ENCODE measurements around the gene KNCN. TPM values are rescaled to one million over a fixed set of nuclear protein-coding genes. Genes with fewer than 3 reads are reported as not detected.

Gene KNCN
- total RNA-seq, 1 donor from 2014 or later, result not detected

DNA sequence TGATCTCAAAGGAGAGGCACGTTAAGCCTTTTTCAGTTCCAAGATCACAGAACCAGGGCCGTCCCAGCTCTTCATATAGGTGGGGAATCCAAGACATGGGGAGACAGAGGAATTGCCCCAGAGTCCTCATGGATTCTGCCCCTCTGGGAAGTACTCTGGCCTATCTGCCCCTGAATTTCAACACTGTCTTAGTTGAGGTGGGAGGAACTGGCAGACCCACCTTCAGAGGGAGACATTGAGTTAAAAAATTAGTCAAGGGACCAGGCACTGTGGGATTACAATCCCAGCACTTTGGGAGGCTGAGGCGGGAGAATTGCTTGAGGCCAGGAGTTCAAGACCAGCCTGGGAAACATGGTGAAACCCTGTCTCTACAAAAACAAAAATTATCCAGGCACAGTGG, 2.1 kb upstream of the KNCN start:
- peaks cover 14% of the 10 kb centered on the region for H3K4me1 Mint-ChIP-seq (ENCODE audit: unreplicated experiment)
- no peak for DNase-seq (ENCODE audit: extremely low spot score, unreplicated experiment)
- no peak overlapping the region for H3K4me3 Mint-ChIP-seq
- H3K9me3 Mint-ChIP-seq, result no peaks in the 10 kb centered on the region
- peaks cover 15% of the 10 kb centered on the region for H3K27me3 Mint-ChIP-seq
- H3K27ac Mint-ChIP-seq, result no peak overlapping the region
- H3K36me3 Mint-ChIP-seq, result no peaks in the 10 kb centered on the region
- TF ChIP-seq, protein P1, sequence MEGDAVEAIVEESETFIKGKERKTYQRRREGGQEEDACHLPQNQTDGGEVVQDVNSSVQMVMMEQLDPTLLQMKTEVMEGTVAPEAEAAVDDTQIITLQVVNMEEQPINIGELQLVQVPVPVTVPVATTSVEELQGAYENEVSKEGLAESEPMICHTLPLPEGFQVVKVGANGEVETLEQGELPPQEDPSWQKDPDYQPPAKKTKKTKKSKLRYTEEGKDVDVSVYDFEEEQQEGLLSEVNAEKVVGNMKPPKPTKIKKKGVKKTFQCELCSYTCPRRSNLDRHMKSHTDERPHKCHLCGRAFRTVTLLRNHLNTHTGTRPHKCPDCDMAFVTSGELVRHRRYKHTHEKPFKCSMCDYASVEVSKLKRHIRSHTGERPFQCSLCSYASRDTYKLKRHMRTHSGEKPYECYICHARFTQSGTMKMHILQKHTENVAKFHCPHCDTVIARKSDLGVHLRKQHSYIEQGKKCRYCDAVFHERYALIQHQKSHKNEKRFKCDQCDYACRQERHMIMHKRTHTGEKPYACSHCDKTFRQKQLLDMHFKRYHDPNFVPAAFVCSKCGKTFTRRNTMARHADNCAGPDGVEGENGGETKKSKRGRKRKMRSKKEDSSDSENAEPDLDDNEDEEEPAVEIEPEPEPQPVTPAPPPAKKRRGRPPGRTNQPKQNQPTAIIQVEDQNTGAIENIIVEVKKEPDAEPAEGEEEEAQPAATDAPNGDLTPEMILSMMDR (conservative IDR thresholded peaks at IDR 0.05), result no peak

DNA sequence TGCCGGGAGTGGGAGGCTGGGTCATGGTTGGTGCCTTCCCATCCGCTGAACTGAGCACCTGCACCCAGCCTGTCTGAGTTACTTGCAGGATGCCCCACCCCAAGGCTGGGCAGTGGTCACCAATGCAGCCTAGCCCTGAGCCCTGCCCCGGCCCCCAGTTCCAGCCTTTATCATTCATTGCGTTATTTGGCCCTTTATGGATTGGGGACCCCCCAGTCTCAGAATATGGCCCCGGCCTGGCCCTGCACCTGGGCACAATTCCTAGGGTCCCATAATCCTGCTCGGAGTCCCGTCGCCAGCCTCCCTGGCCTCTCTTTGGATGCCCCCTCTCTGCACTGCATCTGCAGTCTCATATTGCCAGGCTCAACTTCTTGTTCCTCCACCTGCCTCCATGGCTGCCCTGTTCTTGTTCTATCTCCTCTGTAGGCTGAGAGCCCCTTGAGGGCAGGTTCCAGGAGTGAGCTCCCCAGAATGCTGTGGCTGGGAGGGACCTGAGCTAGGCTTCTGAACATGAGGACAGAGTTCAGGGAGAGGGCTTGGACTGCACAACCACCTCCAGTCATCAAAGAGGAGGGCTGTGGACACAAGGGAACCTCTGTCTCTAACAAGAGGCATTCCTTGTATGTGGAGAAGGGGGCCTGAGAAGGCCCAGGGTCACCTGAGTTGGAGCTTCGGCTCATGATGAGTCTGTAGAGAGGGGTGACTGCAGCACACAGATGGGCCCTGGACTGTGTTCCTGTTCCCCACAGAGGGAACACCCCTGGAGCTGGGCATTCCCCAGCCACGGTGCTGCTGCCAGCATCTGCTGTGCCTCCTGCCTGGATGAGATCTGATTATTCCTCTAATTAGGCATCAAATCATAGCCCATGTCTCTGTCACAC, 1.1 kb upstream of the KNCN start:
- peak overlapping the region; percentile 56 for H3K27ac Mint-ChIP-seq

DNA sequence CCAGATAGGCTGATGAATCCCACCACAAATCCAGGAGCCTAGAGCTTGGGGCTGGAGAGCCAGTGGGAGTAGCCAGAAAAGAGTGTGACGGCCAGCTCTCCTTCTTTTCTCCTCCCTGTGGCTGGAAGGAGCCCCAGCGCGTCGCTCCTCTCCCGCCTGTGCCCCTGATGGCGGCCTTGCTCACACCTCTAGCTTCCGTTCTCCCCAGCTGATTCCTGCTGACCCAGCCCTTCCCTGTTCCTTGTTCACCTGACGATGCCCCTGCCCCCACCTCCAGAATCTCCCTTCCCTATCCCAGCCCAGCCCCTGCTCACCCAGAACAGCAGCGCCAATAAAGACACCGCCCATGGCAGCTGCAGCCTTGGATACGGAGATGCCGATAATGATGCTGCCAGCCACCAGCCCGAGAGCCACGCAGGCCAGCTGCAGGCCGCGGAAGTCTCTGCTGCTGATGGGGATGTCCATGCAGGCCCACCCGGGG, 656 bp downstream of the KNCN start:
- no peak overlapping the region for H3K27ac Mint-ChIP-seq
- no peaks in the 10 kb centered on the region for H3K9me3 Mint-ChIP-seq
- H3K4me1 Mint-ChIP-seq (ENCODE audit: unreplicated experiment), result peaks cover 8% of the 10 kb centered on the region
- no peak overlapping the region for H3K4me3 Mint-ChIP-seq
- TF ChIP-seq, protein P1 (conservative IDR thresholded peaks at IDR 0.05), result no peak
- DNase-seq (ENCODE audit: extremely low spot score, unreplicated experiment), result no peak
- H3K36me3 Mint-ChIP-seq, result no peaks in the 10 kb centered on the region
- peaks cover 35% of the 10 kb centered on the region for H3K27me3 Mint-ChIP-seq

More for the DNA sequence above, 1.1 kb upstream of the KNCN start:
- Mint-ChIP-seq H3K36me3 (no peaks in the 10 kb centered on the region), H3K27me3 (peaks cover 20% of the 10 kb centered on the region), H3K4me3 (no peak overlapping the region), H3K4me1 (ENCODE audit: unreplicated experiment) (peaks cover 9% of the 10 kb centered on the region), H3K9me3 (no peaks in the 10 kb centered on the region)
- no peak for DNase-seq (ENCODE audit: extremely low spot score, unreplicated experiment)
- TF ChIP-seq, protein P1 (conservative IDR thresholded peaks at IDR 0.05), result no peak

DNA sequence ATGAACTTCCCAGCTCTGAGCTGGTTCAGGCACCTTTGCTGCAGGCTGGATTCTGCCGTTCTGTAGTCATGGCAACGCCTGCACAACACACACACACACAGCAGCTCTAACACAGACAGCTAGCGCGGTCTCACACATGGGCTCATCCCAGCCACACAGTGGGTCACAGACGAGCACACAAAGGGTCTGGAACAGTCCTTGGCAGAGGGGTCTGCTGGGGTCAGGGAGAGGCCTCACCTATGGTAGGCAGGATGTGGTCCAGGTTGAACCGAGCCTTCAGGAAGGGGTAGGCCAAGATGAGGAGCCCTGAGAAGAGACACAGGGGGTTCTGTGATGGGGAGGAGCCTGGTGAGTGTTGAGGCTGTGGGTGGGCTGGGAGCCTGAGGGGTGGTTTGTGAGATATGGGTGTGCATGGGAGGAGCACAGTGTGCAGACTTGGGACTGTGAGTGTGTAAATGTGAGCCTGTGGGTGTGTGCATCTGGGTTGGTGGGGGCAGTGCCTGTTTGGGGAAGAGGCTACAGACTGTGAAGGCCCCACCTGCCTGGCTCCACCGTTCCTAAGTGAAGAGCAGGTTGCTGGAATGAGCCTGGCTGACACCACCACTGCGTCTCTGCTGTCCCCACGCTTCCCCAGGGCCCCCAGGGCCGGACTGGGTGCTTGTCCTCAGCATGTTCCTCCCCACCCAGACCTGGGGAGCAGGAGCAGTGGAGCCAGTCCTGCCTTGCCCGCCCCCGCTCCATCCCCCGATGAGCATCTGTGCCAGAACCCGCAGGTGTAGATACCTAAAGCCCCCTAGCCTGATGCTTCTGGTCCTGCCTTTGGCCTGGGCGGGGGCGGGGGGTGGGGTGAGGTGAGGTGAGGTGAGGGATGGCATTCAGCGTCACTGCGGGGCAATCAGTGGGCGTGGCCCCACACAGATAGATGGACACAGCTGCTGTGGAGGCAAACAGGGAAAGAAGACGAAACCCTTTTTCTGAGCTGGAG, 1.5 kb downstream of the KNCN start:
- Mint-ChIP-seq H3K27me3 (peaks cover 43% of the 10 kb centered on the region), H3K4me1 (ENCODE audit: unreplicated experiment) (peaks cover 8% of the 10 kb centered on the region), H3K9me3 (no peaks in the 10 kb centered on the region), H3K4me3 (peak overlapping the region; percentile 39), H3K27ac (peak overlapping the region; percentile 80), H3K36me3 (no peaks in the 10 kb centered on the region)
- DNase-seq (ENCODE audit: extremely low spot score, unreplicated experiment), result no peak
- TF ChIP-seq, protein P1 (conservative IDR thresholded peaks at IDR 0.05), result no peak
